Esophagus squamous epithelium (tissue), 5 donors: Measurements from ENCODE around the gene HYAL3. TPM values are rescaled to one million over a fixed set of nuclear protein-coding genes. Genes with fewer than 3 reads are reported as not detected.

Experiments used
- DNase-seq: peaks from one replicate; lab custom pipeline; 2025; lab: John Stamatoyannopoulos, UW
- H3K27ac ChIP-seq, 4 donors: fragments of 200-600 bp; sonication (generic); one replicate each; pipeline ENCODE4 v1.5.1; 2016 to 2019; ENCODE audit warnings: mild to moderate bottlenecking in 1 of 4
- H3K27me3 ChIP-seq, 4 donors: fragments of 200-600 bp; sonication (generic); 1 replicate in 3 of 4; 2 replicates in 1 of 4; pipeline versions ENCODE4 v1.5.1 to v1.6.0; 2017 to 2021; ENCODE audit warnings: antibody characterized with exemption in 1 of 4
- H3K36me3 ChIP-seq, 3 donors: fragments of 200-600 bp; sonication (generic); one replicate each; pipeline ENCODE4 v1.5.1; 2016 to 2019
- H3K4me1 ChIP-seq, 3 donors: fragments of 200-600 bp; sonication (generic); one replicate each; pipeline ENCODE4 v1.5.1; 2017 to 2019
- H3K4me3 ChIP-seq, 4 donors: fragments of 200-600 bp; sonication (generic); 1 replicate in 3 of 4; 2 replicates in 1 of 4; pipeline ENCODE4 v1.5.1; 2016 to 2019; ENCODE audit warnings: mild to moderate bottlenecking in 2 of 4, moderate library complexity in 1 of 4
- H3K9me3 ChIP-seq, 3 donors: fragments of 200-600 bp; sonication (generic); one replicate each; pipeline ENCODE4 v1.5.1; 2016 to 2019
- POLR2A ChIP-seq, 4 donors: fragments of 450-650 bp; IDR thresholded peaks; one replicate each; pipeline ENCODE4 v1.6.1; 2017; ENCODE audit warnings: antibody characterized with exemption in 4 of 4, mild to moderate bottlenecking in 4 of 4, moderate library complexity in 3 of 4
- WGBS, 2 donors: methylation state at CpG; one replicate each; pipeline ENCODE4 v1.1.5; 2018; 5-methylcytosine and 5-hydroxymethylcytosine counted together
- intact Hi-C: fragments of 100-400 bp; cut with DNase I; formaldehyde crosslinking; loops from one replicate; pipeline ENCODE4 v1.15.0; 2022
- total RNA-seq, 4 donors: library from RNA; depleted of rRNA; stranded (reverse); fragments of >200 nt; gene quantifications; one replicate each; pipeline ENCODE4 v1.1.0, GENCODE V29; 2016
- TF ChIP-seq, protein P1 (sequence below), 6 experiments: fragments of 450-650 bp in 4 of 6; fragments of 200-600 bp in 2 of 6; sonication (generic) in 2 of 6; IDR thresholded peaks; one replicate each; pipeline ENCODE4 v1.5.1; 2016 to 2019; ENCODE audit warnings: antibody characterized with exemption in 6 of 6, mild to moderate bottlenecking in 4 of 6, moderate library complexity in 4 of 6
- donor health status: DM: yes; HTN: yes; CAD: no.

HYAL3 gene
- total RNA-seq, 4 donors from 2014 or later = 5.3 to 7.9 (median 5.8) TPM

DNA sequence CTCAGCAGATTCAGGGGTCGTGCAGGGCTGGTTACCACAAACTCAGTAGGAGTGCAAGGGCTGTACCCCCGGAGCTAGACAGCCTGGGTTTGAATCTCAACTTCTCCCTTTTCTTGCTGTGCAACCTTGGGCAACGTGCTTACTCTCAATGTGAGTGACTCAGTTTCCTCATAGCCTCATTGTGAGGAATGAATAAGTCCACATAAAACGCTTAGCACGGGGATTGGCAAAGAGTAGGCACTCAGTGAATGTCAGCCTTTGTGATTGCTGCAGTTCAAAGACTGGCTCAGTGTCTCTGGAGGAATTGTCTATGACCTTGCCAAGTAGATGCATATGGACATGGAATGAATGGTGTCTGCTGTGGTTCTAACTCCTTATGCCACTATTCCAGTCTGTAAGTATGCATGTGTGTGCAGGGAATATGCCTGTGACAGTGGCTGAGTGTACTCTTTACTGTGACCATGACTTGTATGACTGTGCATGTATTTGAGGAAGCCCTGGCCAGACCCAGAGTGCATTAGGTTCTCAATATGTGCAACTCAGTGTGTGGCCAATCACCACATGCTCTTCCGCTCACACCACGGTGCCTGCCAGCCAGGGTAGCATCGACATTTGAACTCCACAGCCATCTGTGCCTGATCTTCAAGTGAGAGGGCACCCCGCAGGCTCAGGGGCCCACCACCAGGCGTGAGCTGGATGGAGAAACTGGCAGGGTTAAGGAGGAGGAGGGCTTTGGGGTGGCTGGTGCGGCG, 900 bp upstream of the HYAL3 start:
- intact Hi-C loops = no loop called here
- peak in 1 of 4 donors; percentile 5 for TF ChIP-seq POLR2A (IDR thresholded peaks at IDR 0.05)
- TF ChIP-seq, protein P1, sequence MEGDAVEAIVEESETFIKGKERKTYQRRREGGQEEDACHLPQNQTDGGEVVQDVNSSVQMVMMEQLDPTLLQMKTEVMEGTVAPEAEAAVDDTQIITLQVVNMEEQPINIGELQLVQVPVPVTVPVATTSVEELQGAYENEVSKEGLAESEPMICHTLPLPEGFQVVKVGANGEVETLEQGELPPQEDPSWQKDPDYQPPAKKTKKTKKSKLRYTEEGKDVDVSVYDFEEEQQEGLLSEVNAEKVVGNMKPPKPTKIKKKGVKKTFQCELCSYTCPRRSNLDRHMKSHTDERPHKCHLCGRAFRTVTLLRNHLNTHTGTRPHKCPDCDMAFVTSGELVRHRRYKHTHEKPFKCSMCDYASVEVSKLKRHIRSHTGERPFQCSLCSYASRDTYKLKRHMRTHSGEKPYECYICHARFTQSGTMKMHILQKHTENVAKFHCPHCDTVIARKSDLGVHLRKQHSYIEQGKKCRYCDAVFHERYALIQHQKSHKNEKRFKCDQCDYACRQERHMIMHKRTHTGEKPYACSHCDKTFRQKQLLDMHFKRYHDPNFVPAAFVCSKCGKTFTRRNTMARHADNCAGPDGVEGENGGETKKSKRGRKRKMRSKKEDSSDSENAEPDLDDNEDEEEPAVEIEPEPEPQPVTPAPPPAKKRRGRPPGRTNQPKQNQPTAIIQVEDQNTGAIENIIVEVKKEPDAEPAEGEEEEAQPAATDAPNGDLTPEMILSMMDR (IDR thresholded peaks at IDR 0.05) = no peak
- peak overlapping the region; percentile 20 to 72 (median 60) for H3K4me3 ChIP-seq
- peaks cover 34 to 66% (median 38%) of the 10 kb centered on the region in 3 donors for H3K4me1 ChIP-seq
- H3K27ac ChIP-seq = peak overlapping the region; percentile 89 to 94 (median 91)
- peaks cover 0 to 13% (median 0%) of the 10 kb centered on the region in 3 donors for H3K36me3 ChIP-seq
- 34 to 51% methylated on average over 8 to 11 of the region's 12 CpGs for WGBS, 2 donors
- H3K9me3 ChIP-seq = no peaks in the 10 kb centered on the region
- no peak for DNase-seq
- H3K27me3 ChIP-seq = no peaks in the 10 kb centered on the region

GRCh38 chr3:50299638-50299928, 378 bp upstream of the HYAL3 start:
- peak overlapping the region; percentile 89 to 94 (median 91) for H3K27ac ChIP-seq
- no peaks in the 10 kb centered on the region for H3K27me3 ChIP-seq
- no peak for DNase-seq
- H3K4me3 ChIP-seq = peak overlapping the region; percentile 20 to 72 (median 60)
- WGBS, 2 donors = 0% methylated on average over 3 of the region's 12 CpGs; no CpG with 5 or more reads in 1 of the 2 donors
- H3K9me3 ChIP-seq = no peaks in the 10 kb centered on the region
- TF ChIP-seq, protein P1 (IDR thresholded peaks at IDR 0.05) = no peak
- no peak for TF ChIP-seq POLR2A (IDR thresholded peaks at IDR 0.05)
- peaks cover 34 to 63% (median 38%) of the 10 kb centered on the region in 3 donors for H3K4me1 ChIP-seq
- H3K36me3 ChIP-seq = peaks cover 0 to 13% (median 0%) of the 10 kb centered on the region in 3 donors
- intact Hi-C loops = no loop called here

DNA sequence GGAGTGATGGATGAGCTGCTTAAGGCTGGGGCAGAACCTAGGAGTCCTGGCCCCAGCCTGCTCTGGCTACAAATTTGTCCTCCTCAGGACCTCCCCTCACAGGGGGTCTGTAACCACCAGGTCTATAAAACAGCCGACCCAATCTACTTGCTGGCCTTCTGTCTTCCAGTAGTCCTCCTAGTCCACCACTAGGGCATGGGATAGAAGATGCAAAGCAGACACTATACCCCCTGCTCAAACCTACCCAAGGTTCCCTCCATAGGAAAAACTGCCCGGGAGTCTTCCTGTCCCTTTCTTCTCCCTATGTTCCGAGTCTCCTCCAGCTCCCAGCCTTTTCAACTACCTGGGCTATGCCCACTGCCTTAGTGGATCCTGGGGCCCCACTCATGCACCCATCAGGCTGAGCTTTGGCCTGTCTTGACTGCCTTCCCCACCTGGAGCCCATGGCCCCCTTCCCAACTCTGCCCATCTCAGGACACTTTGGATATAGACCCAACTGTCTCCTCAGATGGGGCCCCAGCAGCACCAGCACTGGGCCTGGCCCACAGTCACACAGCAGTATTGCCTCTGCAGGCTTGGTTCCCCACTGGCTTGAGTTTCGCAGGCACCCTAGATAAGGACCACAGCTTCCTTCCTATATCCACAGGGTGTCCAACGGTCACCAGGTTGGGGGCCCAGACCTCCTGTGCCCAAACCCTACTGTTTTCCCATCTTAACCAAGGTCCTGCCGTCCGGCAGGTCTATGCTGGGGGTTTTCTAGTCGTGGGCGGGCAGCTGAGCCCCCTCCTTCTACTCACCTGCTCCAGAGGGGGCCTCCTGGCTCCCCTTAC, 1.1 kb downstream of the HYAL3 start:
- H3K36me3 ChIP-seq = peaks cover 0 to 13% (median 0%) of the 10 kb centered on the region in 3 donors
- no peak for DNase-seq
- no peaks in the 10 kb centered on the region for H3K27me3 ChIP-seq
- H3K4me1 ChIP-seq = peaks cover 28 to 54% (median 29%) of the 10 kb centered on the region in 3 donors
- H3K27ac ChIP-seq = peak overlapping the region; percentile 89 to 94 (median 91)
- TF ChIP-seq, protein P1 (IDR thresholded peaks at IDR 0.05) = peak in 3 of 6 experiments; percentile 4 to 27 (median 20)
- no peak for TF ChIP-seq POLR2A (IDR thresholded peaks at IDR 0.05)
- intact Hi-C loops = no loop called here
- 45 to 60% methylated on average over 5 to 9 of the region's 9 CpGs for WGBS, 2 donors
- H3K4me3 ChIP-seq = peak overlapping the region; percentile 49 to 72 (median 60)
- H3K9me3 ChIP-seq = no peaks in the 10 kb centered on the region

DNA sequence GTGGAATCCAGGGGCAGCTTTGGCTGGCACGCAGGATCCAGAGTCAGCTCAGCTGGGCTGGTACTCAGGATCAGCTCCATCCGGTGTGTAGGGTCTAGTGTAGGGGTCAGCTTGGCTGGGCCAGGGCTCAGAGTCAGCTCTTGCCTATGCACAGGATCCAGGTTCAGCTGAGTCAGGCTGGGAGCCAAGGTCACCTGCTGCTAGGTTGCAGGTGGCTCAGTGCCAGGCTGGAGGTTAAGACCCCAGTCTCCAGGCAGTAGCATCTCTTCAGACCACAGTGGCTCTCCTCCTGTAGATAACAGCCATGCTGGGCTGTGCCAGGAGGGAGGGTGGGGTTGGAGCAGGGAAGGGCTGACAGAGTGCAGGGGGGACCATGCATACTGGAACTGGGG, 1.8 kb downstream of the HYAL3 start:
- Histone ChIP-seq H3K9me3 (no peaks in the 10 kb centered on the region), H3K27ac (peak overlapping the region in 2 of 4 donors; percentile 89 to 94), H3K36me3 (peaks cover 0 to 13% (median 0%) of the 10 kb centered on the region in 3 donors), H3K27me3 (no peaks in the 10 kb centered on the region), H3K4me1 (peaks cover 31 to 54% (median 31%) of the 10 kb centered on the region in 3 donors), H3K4me3 (no peak overlapping the region)
- no CpG with 5 or more reads among the region's 2 CpGs for WGBS, 2 donors
- intact Hi-C loops = no loop called here
- no peak for DNase-seq
- TF ChIP-seq, protein P1 (IDR thresholded peaks at IDR 0.05) = no peak
